ENCODE results near the gene AKT3. TPM values are rescaled to one million over a fixed set of nuclear protein-coding genes. Genes with fewer than 3 reads are reported as not detected.

The AKT3 gene
- total RNA-seq, 2 experiments from 2014 or later: 31.7 to 34.6 TPM

DNA sequence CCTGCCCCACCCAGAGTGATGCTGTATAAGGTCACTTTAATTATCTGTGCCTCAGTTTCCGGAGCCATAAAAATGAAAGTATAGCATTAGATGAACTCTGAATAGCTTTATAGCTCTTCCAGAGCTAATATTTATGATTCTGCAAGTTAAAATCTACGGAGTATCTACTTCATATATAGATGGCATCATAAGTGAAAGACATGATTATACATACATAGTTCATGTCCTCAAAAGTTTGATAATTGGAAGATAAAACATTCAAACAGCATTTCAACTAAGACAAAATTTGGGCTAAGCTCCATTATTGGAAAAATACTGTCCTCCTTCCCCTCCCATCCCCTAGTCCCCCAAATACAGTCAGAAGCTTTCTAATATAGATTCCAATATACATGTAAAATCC lies 4.2 kb downstream of the AKT3 start:
- peaks cover 46% of the 10 kb centered on the region for H3K4me1 Mint-ChIP-seq (ENCODE audit: low read depth)
- intact Hi-C loops (cut with micrococcal nuclease): loop anchor here (5.0 kb wide), 1 partner anchor 44 kb away; no protein-coding TSS in a partner anchor
- peaks cover 13% of the 10 kb centered on the region for H3K36me3 Mint-ChIP-seq (ENCODE audit: low read depth)
- ChIA-PET CTCF (interaction anchor here (0.9 kb wide), 1 partner anchor 32 kb away, joined by 3 read pairs; no protein-coding TSS in a partner anchor), POLR2A (no interaction called here)
- no peak overlapping the region for H3K4me3 Mint-ChIP-seq
- H3K27me3 Mint-ChIP-seq: no peaks in the 10 kb centered on the region
- TF ChIP-seq, protein P1, sequence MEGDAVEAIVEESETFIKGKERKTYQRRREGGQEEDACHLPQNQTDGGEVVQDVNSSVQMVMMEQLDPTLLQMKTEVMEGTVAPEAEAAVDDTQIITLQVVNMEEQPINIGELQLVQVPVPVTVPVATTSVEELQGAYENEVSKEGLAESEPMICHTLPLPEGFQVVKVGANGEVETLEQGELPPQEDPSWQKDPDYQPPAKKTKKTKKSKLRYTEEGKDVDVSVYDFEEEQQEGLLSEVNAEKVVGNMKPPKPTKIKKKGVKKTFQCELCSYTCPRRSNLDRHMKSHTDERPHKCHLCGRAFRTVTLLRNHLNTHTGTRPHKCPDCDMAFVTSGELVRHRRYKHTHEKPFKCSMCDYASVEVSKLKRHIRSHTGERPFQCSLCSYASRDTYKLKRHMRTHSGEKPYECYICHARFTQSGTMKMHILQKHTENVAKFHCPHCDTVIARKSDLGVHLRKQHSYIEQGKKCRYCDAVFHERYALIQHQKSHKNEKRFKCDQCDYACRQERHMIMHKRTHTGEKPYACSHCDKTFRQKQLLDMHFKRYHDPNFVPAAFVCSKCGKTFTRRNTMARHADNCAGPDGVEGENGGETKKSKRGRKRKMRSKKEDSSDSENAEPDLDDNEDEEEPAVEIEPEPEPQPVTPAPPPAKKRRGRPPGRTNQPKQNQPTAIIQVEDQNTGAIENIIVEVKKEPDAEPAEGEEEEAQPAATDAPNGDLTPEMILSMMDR (IDR thresholded peaks at IDR 0.05): no peak
- peaks cover 4% of the 10 kb centered on the region for H3K9me3 Mint-ChIP-seq
- H3K27ac Mint-ChIP-seq: no peak overlapping the region
- ATAC-seq (no peak), DNase-seq (no peak)

- DNase-seq: no peak
- intact Hi-C loops (cut with micrococcal nuclease): no loop called here
- POLR2A ChIA-PET: interaction anchor here (0.6 kb wide), 1 partner anchor 108 kb away, joined by 3 read pairs; no protein-coding TSS in a partner anchor
- peaks cover 52% of the 10 kb centered on the region for H3K4me1 Mint-ChIP-seq (ENCODE audit: low read depth)
- CTCF ChIA-PET: no interaction called here
- H3K4me3 Mint-ChIP-seq: no peak overlapping the region
- TF ChIP-seq, protein P1 (IDR thresholded peaks at IDR 0.05): no peak
- no peak overlapping the region for H3K27ac Mint-ChIP-seq
- H3K36me3 Mint-ChIP-seq (ENCODE audit: low read depth): peaks cover 13% of the 10 kb centered on the region
- H3K27me3 Mint-ChIP-seq: no peaks in the 10 kb centered on the region
- ATAC-seq: no peak
- H3K9me3 Mint-ChIP-seq: peaks cover 4% of the 10 kb centered on the region
Measured at GRCh38 chr1:243844186-243844585, 5.9 kb downstream of the AKT3 start.

DNA sequence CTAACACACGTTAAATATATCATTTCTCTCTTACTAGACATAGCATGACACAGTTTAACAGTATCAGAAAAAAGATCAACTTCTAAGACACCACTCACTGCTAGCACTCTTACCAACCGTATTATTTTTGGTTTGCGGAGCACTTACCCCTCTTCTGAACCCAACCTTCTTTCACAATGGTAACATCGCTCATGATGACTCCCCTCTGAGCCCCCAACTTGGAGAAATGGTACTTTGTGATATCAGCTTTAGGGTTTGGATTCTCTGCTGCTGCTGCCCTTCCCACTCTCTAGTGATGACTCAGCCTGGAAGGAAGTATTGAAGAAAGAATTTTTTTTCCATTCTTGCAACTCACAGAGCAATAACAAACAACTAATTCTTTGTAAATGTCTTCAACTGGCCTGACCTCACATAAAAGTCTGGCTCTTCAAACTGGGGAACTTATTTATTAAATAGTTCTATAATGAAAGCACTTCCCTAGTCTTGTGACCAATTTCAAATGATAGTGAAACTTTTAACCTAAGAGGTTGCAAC lies 7.0 kb downstream of the AKT3 start:
- DNase-seq: peak; percentile 29
- intact Hi-C loops (cut with micrococcal nuclease): no loop called here
- peaks cover 4% of the 10 kb centered on the region for H3K9me3 Mint-ChIP-seq

GRCh38 chr1:243842161-243842560 lies 7.9 kb downstream of the AKT3 start:
- Mint-ChIP-seq H3K27ac (no peak overlapping the region), H3K27me3 (no peaks in the 10 kb centered on the region), H3K4me1 (ENCODE audit: low read depth) (peaks cover 57% of the 10 kb centered on the region), H3K36me3 (ENCODE audit: low read depth) (peaks cover 17% of the 10 kb centered on the region), H3K9me3 (peaks cover 8% of the 10 kb centered on the region), H3K4me3 (no peak overlapping the region)
- CTCF ChIA-PET: no interaction called here
- POLR2A ChIA-PET: no interaction called here
- intact Hi-C loops (cut with micrococcal nuclease): no loop called here
- TF ChIP-seq, protein P1 (IDR thresholded peaks at IDR 0.05): no peak
- DNase-seq: no peak
- ATAC-seq: no peak

More for the DNA sequence above, 7.0 kb downstream of the AKT3 start:
- H3K36me3 Mint-ChIP-seq (ENCODE audit: low read depth): peaks cover 11% of the 10 kb centered on the region
- no peaks in the 10 kb centered on the region for H3K27me3 Mint-ChIP-seq
- H3K27ac Mint-ChIP-seq: peak overlapping the region; percentile 90
- H3K4me3 Mint-ChIP-seq: peak overlapping the region; percentile 60
- ATAC-seq: peak; percentile 73
- CTCF ChIA-PET: no interaction called here
- peaks cover 52% of the 10 kb centered on the region for H3K4me1 Mint-ChIP-seq (ENCODE audit: low read depth)
- POLR2A ChIA-PET: no interaction called here
- TF ChIP-seq, protein P1 (IDR thresholded peaks at IDR 0.05): no peak

- CTCF ChIA-PET: no interaction called here
- peaks cover 56% of the 10 kb centered on the region for H3K4me1 Mint-ChIP-seq (ENCODE audit: low read depth)
- DNase-seq (no peak), ATAC-seq (no peak)
- intact Hi-C loops (cut with micrococcal nuclease): no loop called here
- H3K27me3 Mint-ChIP-seq: no peaks in the 10 kb centered on the region
- peak overlapping the region; percentile 36 for H3K27ac Mint-ChIP-seq
- H3K36me3 Mint-ChIP-seq (ENCODE audit: low read depth): peaks cover 22% of the 10 kb centered on the region
- H3K4me3 Mint-ChIP-seq: no peak overlapping the region
- POLR2A ChIA-PET: no interaction called here
- H3K9me3 Mint-ChIP-seq: peaks cover 9% of the 10 kb centered on the region
- TF ChIP-seq, protein P1 (IDR thresholded peaks at IDR 0.05): no peak
Measured at GRCh38 chr1:243841507-243841906, 8.5 kb downstream of the AKT3 start.
